HepG2 (cell line): Measurements from ENCODE around the gene CRIM1. TPM values are rescaled to one million over a fixed set of nuclear protein-coding genes. Genes with fewer than 3 reads are reported as not detected.

ENCODE experiments used
- ATAC-seq: fragments of 200-7000 bp; cut with Tn5 transposase; 3 replicates; pipeline ENCODE4 v1.9.1; 2020; ENCODE audit warnings: mild to moderate bottlenecking, moderate library complexity
- BruUV-seq: library from RNA; stranded (reverse); fragments of 400-500 nt; replicated peaks from 2 replicates; lab custom pipeline; 2021; lab: Mats Ljungman, UMichigan
- CTCF ChIA-PET: fragments of 300-600 bp; formaldehyde crosslinking; extraction: SDS; loops from one replicate; lab custom pipeline; 2021; ENCODE audit warnings: low total read pairs, inconsistent platforms, low intra/inter-chr PET ratio; lab: Yijun Ruan, JAX
- POLR2A ChIA-PET: fragments of 350-600 bp; sonication (Branson Sonifier 250); formaldehyde crosslinking; loops from one replicate; lab custom pipeline; 2020; ENCODE audit warnings: antibody characterized with exemption, inconsistent platforms; lab: Yijun Ruan, JAX
- DNase-seq: peaks from one replicate; pipeline ENCODE4 v3.0.0-alpha.2; 2015; ENCODE audit warnings: low spot score
- FAIRE-seq: peaks from 3 replicates; lab custom pipeline; 2011; peaks lifted over from hg19 to GRCh38; lab: Jason Lieb, UNC
- H2AFZ ChIP-seq: one replicate; pipeline ENCODE4 v1.6.1; 2011; ENCODE audit warnings: low read length, inconsistent platforms
- H3K27ac ChIP-seq: fragments of 300-600 bp; 3 replicates; pipeline ENCODE4 v1.8.0; 2011; ENCODE audit warnings: mixed run types, mild to moderate bottlenecking, mixed read lengths, low read length, inconsistent platforms; ENCODE audit not compliant: insufficient read depth; ENCODE audit errors: extremely low read length
- H3K27me3 ChIP-seq, 2 experiments: fragments of 200-600 bp in 1 of 2; 2 replicates in 1 of 2; 3 replicates in 1 of 2; pipeline versions ENCODE4 v1.6.0 to v1.8.0; 2011; ENCODE audit warnings: low read length in 2 of 2, mild to moderate bottlenecking in 2 of 2, moderate library complexity in 2 of 2, inconsistent platforms in 1 of 2; ENCODE audit not compliant: insufficient read depth in 2 of 2, control insufficient read depth in 1 of 2
- H3K36me3 ChIP-seq, 2 experiments: fragments of 200-600 bp in 1 of 2; replicated peaks in 1 of 2; 2 replicates in 1 of 2; 3 replicates in 1 of 2; pipeline versions ENCODE4 v1.5.1 to v1.8.0; 2011; ENCODE audit warnings: low read length in 2 of 2, inconsistent platforms in 1 of 2; ENCODE audit not compliant: insufficient read depth in 2 of 2, control insufficient read depth in 1 of 2
- H3K4me1 ChIP-seq: 2 replicates; pipeline ENCODE4 v1.5.1; 2012; ENCODE audit warnings: low read length, inconsistent platforms; ENCODE audit not compliant: insufficient read depth
- H3K4me2 ChIP-seq: 2 replicates; pipeline ENCODE4 v1.6.0; 2011; ENCODE audit warnings: low read depth, low read length, inconsistent platforms
- H3K4me3 ChIP-seq, 3 experiments: fragments of 200-600 bp in 1 of 3; sonication (generic), shearing (Covaris generic) in 1 of 3; replicated peaks in 1 of 3; 2 replicates each; pipeline ENCODE4 v1.5.1; 2011 to 2016; ENCODE audit warnings: low read length in 3 of 3, inconsistent platforms in 2 of 3, low read depth in 2 of 3, mild to moderate bottlenecking in 2 of 3, control low read depth in 1 of 3, mixed read lengths in 1 of 3; ENCODE audit not compliant: insufficient read depth in 1 of 3
- H3K79me2 ChIP-seq: one replicate; pipeline ENCODE4 v1.6.1; 2011; ENCODE audit warnings: low read length, inconsistent platforms; ENCODE audit not compliant: insufficient read depth
- H3K9ac ChIP-seq: 2 replicates; pipeline ENCODE4 v1.6.0; 2011; ENCODE audit warnings: mild to moderate bottlenecking, low read depth, low read length, inconsistent platforms; ENCODE audit not compliant: insufficient read depth
- H3K9me3 ChIP-seq: 2 replicates; pipeline ENCODE4 v1.5.1; 2012; ENCODE audit warnings: mild to moderate bottlenecking, low read length
- H4K20me1 ChIP-seq: 2 replicates; pipeline ENCODE4 v1.6.0; 2011; ENCODE audit warnings: inconsistent platforms, mild to moderate bottlenecking, low read length, moderate library complexity; ENCODE audit not compliant: insufficient read depth
- CEBPB ChIP-seq: IDR thresholded peaks from 2 replicates; pipeline ENCODE4 v1.6.1; 2011; ENCODE audit warnings: low read depth, low read length, improper control_type of control experiment, borderline replicate concordance
- ZBTB33 ChIP-seq: sonication (generic); formaldehyde crosslinking; IDR thresholded peaks from 2 replicates; pipeline ENCODE4 v1.4.0; 2020; ENCODE audit warnings: missing genetic modification reagents
- ZSCAN21 ChIP-seq: sonication (generic); formaldehyde crosslinking; IDR thresholded peaks from 2 replicates; pipeline ENCODE4 v1.8.0; 2022; ENCODE audit warnings: mild to moderate bottlenecking, missing genetic modification reagents, moderate library complexity, borderline replicate concordance
- WGBS: methylation state at CpG from one replicate; pipeline ENCODE4 v1.1.6; 2017; ENCODE audit warnings: low lambda C conversion rate; 5-methylcytosine and 5-hydroxymethylcytosine counted together
- in situ Hi-C: cut with HindIII; loops from 2 replicates; pipeline ENCODE4 v1.10.0; 2017; ENCODE audit warnings: low pct_unique_long_range_greater_than_20kb; ENCODE audit not compliant: extremely low pct_ligation_motif_present
- intact Hi-C: fragments of 100-400 bp; cut with micrococcal nuclease; formaldehyde crosslinking; loops from one replicate; pipeline ENCODE4 v1.10.0; 2022; ENCODE audit not compliant: unreplicated experiment
- polyA plus RNA-seq, 8 experiments: library from polyadenylated mRNA; depleted of rRNA in 3 of 8; stranded (reverse) in 7 of 8; unstranded in 1 of 8; fragments of >200 nt; fragmentation: Illumina TruSeq in 4 of 8; extraction: Trizol in 4 of 8; gene quantifications; 2 replicates each; pipeline versions ENCODE4 v1.2.1 to v1.2.3, GENCODE V29; 2011 to 2016; ENCODE audit warnings: low read depth in 4 of 8, missing spikeins in 1 of 8, mixed read lengths in 1 of 8; ENCODE audit not compliant: insufficient read depth in 1 of 8
- total RNA-seq, 5 experiments: library from RNA; depleted of rRNA; stranded (reverse); fragments of >200 nt; fragmentation: Illumina TruSeq; extraction: Trizol; gene quantifications; 2 replicates each; pipeline ENCODE4 v1.2.3, GENCODE V29; 2016; ENCODE audit warnings: low read depth in 1 of 5

The CRIM1 gene
- total and polyA plus RNA-seq, 2 of the 13 experiments (the other 11 are each of a cell fraction or from before 2014, with no cell fraction given): 39.1 to 69.9 TPM

DNA sequence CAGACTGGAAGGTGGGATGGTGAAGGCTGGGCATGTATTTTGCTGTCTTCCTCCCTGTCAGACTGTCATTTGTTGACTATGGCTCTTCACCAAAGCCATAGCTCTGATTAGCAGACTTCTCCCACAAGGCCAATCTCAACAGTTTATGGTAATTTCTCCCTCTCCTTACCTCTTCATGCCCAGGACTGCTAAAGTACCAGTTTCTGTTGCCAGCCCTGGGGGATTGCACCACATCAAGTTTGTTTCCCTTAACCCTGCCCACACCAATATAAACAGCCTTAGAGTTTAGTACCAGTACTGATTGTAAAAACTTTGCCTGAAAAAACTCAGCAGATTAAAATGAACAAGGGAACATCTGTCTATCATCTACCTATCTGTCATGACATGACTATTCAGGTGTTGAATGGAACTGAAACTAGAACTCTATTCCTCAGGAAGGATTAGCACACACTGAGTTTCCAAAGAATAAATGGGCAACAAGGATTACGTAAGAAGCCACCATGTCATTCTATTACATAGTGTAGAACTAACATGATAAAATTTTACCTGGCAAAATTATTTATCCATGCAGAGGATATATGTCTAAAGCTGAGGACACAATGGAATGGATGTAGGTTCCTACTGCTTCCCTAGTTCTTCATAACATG lies 228.7 kb downstream of the CRIM1 start:
- H3K79me2 ChIP-seq: peaks cover 4% of the 10 kb centered on the region
- CTCF ChIA-PET: no interaction called here

GRCh38 chr2:36586672-36587071 lies 231.1 kb downstream of the CRIM1 start:
- no peak for DNase-seq
- Histone ChIP-seq H3K4me3 (no peak overlapping the region), H3K4me1 (no peaks in the 10 kb centered on the region), H3K27ac (no peak overlapping the region), H3K79me2 (peaks cover 10% of the 10 kb centered on the region), H4K20me1 (no peaks in the 10 kb centered on the region), H3K27me3 (no peaks in the 10 kb centered on the region), H3K36me3 (peaks cover 13 to 72% of the 10 kb centered on the region in 2 experiments), H3K4me2 (no peak overlapping the region), H3K9ac (no peak overlapping the region), H2AFZ (no peak overlapping the region), H3K9me3 (no peaks in the 10 kb centered on the region)
- ChIA-PET POLR2A (no interaction called here), CTCF (no interaction called here)
- BruUV-seq: no TSS peak
- TF ChIP-seq ZSCAN21 (CRISPR knock-in tag) (no peak), ZBTB33 (CRISPR knock-in tag) (peak; percentile 57)
- in situ Hi-C loops (no loop called here), intact Hi-C loops (no loop called here)
- no peak for ATAC-seq
- FAIRE-seq: no peak
- WGBS: 98% methylated on average over 6 of the region's 6 CpGs

More for the DNA sequence above, 228.7 kb downstream of the CRIM1 start:
- no peak for ATAC-seq
- in situ Hi-C loops: no loop called here
- Histone ChIP-seq H3K36me3 (peaks cover 19 to 80% of the 10 kb centered on the region in 2 experiments), H3K4me3 (no peak overlapping the region), H2AFZ (no peak overlapping the region), H3K27me3 (no peaks in the 10 kb centered on the region), H3K9me3 (no peaks in the 10 kb centered on the region), H3K4me1 (peaks cover 6% of the 10 kb centered on the region; the same call in 1 of the 2 replicates), H3K4me2 (no peak overlapping the region), H4K20me1 (no peaks in the 10 kb centered on the region), H3K9ac (no peak overlapping the region), H3K27ac (no peak overlapping the region)
- intact Hi-C loops: no loop called here
- WGBS: 90% methylated on average over 1 of the region's 1 CpG
- no peak for FAIRE-seq
- no peak for DNase-seq
- POLR2A ChIA-PET: no interaction called here
- no TSS peak for BruUV-seq
- peak; percentile 73 for TF ChIP-seq CEBPB
- no peak for TF ChIP-seq ZBTB33 (CRISPR knock-in tag)
